Neural cell (in vitro differentiated cells): ENCODE measurements around the gene MBNL3.

ENCODE experiments used
- EP300 ChIP-seq: fragments of 450-650 bp; conservative IDR thresholded peaks from 2 replicates; pipeline ENCODE4 v1.6.1; 2014; ENCODE audit warnings: antibody characterized with exemption, mild to moderate bottlenecking, moderate library complexity; ENCODE audit not compliant: poor library complexity, severe bottlenecking
- EZH2 ChIP-seq: fragments of 200-600, 300-800 bp; shearing (Covaris generic), sonication (generic); IDR thresholded peaks from 2 replicates; pipeline ENCODE4 v1.6.1; 2014; ENCODE audit warnings: antibody characterized with exemption, low read length, borderline replicate concordance, mild to moderate bottlenecking; ENCODE audit not compliant: insufficient read depth, poor library complexity, severe bottlenecking
- MXI1 ChIP-seq: fragments of 450-650 bp; conservative IDR thresholded peaks from 2 replicates; pipeline ENCODE4 v1.6.1; 2014; ENCODE audit warnings: antibody characterized with exemption, mild to moderate bottlenecking; ENCODE audit not compliant: poor library complexity, severe bottlenecking
- POLR2AphosphoS5 ChIP-seq: IDR thresholded peaks from 2 replicates; pipeline ENCODE4 v1.6.1; 2012
- RAD21 ChIP-seq: fragments of 450-650 bp; conservative IDR thresholded peaks from 2 replicates; pipeline ENCODE4 v1.6.1; 2014; ENCODE audit warnings: antibody characterized with exemption, mild to moderate bottlenecking, moderate library complexity
- REST ChIP-seq: IDR thresholded peaks from 2 replicates; pipeline ENCODE4 v1.6.1; 2012; ENCODE audit warnings: borderline replicate concordance
- TAF1 ChIP-seq: IDR thresholded peaks from 2 replicates; pipeline ENCODE4 v1.6.1; 2012; ENCODE audit warnings: low read depth
- TF ChIP-seq, protein P1 (sequence below): fragments of 450-650 bp; IDR thresholded peaks from 2 replicates; pipeline ENCODE4 v1.5.1; 2014; ENCODE audit warnings: antibody characterized with exemption, mild to moderate bottlenecking, moderate library complexity; ENCODE audit not compliant: poor library complexity, severe bottlenecking

DNA sequence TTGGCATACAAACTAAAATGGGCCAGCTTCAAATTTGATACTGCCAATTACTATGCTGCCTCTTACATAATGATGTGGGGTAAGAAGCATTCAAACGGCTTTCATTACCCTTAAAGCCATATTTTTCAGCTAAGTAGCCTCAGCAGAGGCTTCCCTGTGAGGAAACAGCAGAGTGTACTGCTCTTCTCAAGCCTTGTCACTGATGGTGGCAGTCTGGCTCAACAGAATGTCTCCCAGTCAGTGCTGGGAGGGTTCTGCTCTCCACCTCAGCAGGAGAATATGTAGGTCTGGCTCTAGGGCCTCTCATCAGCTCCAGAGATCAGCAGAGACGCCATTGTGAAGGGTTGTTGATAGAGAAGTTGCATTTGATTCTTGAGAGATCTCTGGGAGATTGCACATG lies 44.6 kb upstream of the MBNL3 start:
- TF ChIP-seq EZH2 (no peak), RAD21 (no peak), MXI1 (no peak), EP300 (no peak), POLR2AphosphoS5 (no peak), REST (no peak), TAF1 (no peak)
- TF ChIP-seq, protein P1, sequence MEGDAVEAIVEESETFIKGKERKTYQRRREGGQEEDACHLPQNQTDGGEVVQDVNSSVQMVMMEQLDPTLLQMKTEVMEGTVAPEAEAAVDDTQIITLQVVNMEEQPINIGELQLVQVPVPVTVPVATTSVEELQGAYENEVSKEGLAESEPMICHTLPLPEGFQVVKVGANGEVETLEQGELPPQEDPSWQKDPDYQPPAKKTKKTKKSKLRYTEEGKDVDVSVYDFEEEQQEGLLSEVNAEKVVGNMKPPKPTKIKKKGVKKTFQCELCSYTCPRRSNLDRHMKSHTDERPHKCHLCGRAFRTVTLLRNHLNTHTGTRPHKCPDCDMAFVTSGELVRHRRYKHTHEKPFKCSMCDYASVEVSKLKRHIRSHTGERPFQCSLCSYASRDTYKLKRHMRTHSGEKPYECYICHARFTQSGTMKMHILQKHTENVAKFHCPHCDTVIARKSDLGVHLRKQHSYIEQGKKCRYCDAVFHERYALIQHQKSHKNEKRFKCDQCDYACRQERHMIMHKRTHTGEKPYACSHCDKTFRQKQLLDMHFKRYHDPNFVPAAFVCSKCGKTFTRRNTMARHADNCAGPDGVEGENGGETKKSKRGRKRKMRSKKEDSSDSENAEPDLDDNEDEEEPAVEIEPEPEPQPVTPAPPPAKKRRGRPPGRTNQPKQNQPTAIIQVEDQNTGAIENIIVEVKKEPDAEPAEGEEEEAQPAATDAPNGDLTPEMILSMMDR = no peak
